ENCODE measurements around the gene RHBDL1. TPM values are rescaled to one million over a fixed set of nuclear protein-coding genes. Genes with fewer than 3 reads are reported as not detected.

RHBDL1 gene
- total and polyA plus RNA-seq, 2 experiments from 2014 or later: 8.4 to 10.1 TPM

- TF ChIP-seq ZNF462 (CRISPR knock-in tag; IDR thresholded peaks at IDR 0.05) (no peak), ETS1 (IDR thresholded peaks at IDR 0.05) (no peak), NANOG (IDR thresholded peaks at IDR 0.05; ENCODE audit: borderline replicate concordance) (no peak), JUNB (IDR thresholded peaks at IDR 0.05; ENCODE audit: unreplicated experiment) (no peak), ZNF331 (CRISPR knock-in tag; IDR thresholded peaks at IDR 0.05; ENCODE audit: low read depth) (no peak), EZH2phosphoT487 (IDR thresholded peaks at IDR 0.05; ENCODE audit: unreplicated experiment) (no peak)
- TF ChIP-seq, protein P1, sequence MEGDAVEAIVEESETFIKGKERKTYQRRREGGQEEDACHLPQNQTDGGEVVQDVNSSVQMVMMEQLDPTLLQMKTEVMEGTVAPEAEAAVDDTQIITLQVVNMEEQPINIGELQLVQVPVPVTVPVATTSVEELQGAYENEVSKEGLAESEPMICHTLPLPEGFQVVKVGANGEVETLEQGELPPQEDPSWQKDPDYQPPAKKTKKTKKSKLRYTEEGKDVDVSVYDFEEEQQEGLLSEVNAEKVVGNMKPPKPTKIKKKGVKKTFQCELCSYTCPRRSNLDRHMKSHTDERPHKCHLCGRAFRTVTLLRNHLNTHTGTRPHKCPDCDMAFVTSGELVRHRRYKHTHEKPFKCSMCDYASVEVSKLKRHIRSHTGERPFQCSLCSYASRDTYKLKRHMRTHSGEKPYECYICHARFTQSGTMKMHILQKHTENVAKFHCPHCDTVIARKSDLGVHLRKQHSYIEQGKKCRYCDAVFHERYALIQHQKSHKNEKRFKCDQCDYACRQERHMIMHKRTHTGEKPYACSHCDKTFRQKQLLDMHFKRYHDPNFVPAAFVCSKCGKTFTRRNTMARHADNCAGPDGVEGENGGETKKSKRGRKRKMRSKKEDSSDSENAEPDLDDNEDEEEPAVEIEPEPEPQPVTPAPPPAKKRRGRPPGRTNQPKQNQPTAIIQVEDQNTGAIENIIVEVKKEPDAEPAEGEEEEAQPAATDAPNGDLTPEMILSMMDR (conservative IDR thresholded peaks at IDR 0.05; ENCODE audit: low read depth in 2 of 2): no peak
These were observed 45.1 kb upstream of the RHBDL1 start (continued) for GRCh38 chr16:630249-630814.
